MM.1S (cell line): ENCODE results near the gene ZNF764.
"Not testable (repeated sequence)": the region's sequence is repeated elsewhere in the genome, so short reads cannot be mapped to it uniquely, and the experiment has no call there.

Source experiments
- DNase-seq: peaks from one replicate; pipeline ENCODE4 v3.0.0-alpha.2; 2015
- H2AFZ ChIP-seq: fragments of 300-600 bp; sonication (generic); 2 replicates; pipeline ENCODE4 v1.6.0; 2016; ENCODE audit warnings: antibody characterized with exemption, low read length
- H3F3A ChIP-seq: fragments of 300-600 bp; sonication (generic); 2 replicates; pipeline ENCODE4 v1.6.1; 2016; ENCODE audit warnings: mild to moderate bottlenecking, antibody characterized with exemption, low read length, moderate library complexity, mixed read lengths; ENCODE audit not compliant: insufficient read depth
- H3K27ac ChIP-seq: fragments of 300-600 bp; sonication (generic); 2 replicates; pipeline ENCODE4 v1.5.1; 2016; ENCODE audit warnings: mild to moderate bottlenecking, low read length
- H3K27me3 ChIP-seq: fragments of 300-600 bp; sonication (generic); replicated peaks from 2 replicates; pipeline ENCODE4 v1.6.0; 2016; ENCODE audit warnings: low read length; ENCODE audit not compliant: insufficient read depth
- H3K36me3 ChIP-seq: fragments of 300-600 bp; sonication (generic); replicated peaks from 2 replicates; pipeline ENCODE4 v1.6.1; 2016; ENCODE audit warnings: mild to moderate bottlenecking, low read length, mixed read lengths; ENCODE audit not compliant: insufficient read depth
- H3K4me1 ChIP-seq: fragments of 300-600 bp; sonication (generic); 2 replicates; pipeline ENCODE4 v1.6.1; 2016; ENCODE audit warnings: low read length, mixed read lengths
- H3K4me2 ChIP-seq: fragments of 300-600 bp; sonication (generic); 2 replicates; pipeline ENCODE4 v1.6.0; 2016; ENCODE audit warnings: low read depth, low read length
- H3K4me3 ChIP-seq: fragments of 300-600 bp; sonication (generic); 2 replicates; pipeline ENCODE4 v1.5.1; 2016; ENCODE audit warnings: low read length, mixed read lengths
- H3K79me2 ChIP-seq: fragments of 300-600 bp; sonication (generic); 2 replicates; pipeline ENCODE4 v1.6.1; 2016; ENCODE audit warnings: mixed run types, low read length, mixed read lengths
- H3K9ac ChIP-seq: fragments of 300-600 bp; sonication (generic); 2 replicates; pipeline ENCODE4 v1.6.1; 2016; ENCODE audit warnings: low read length, mixed read lengths
- H3K9me2 ChIP-seq: fragments of 300-600 bp; sonication (generic); replicated peaks from 2 replicates; pipeline ENCODE4 v1.6.1; 2016; ENCODE audit warnings: mild to moderate bottlenecking, low read length, mixed read lengths; ENCODE audit not compliant: insufficient read depth
- H3K9me3 ChIP-seq: fragments of 300-600 bp; sonication (generic); replicated peaks from 2 replicates; pipeline ENCODE4 v1.6.1; 2016; ENCODE audit warnings: mild to moderate bottlenecking, low read length, mixed read lengths; ENCODE audit not compliant: insufficient read depth
- H4K20me1 ChIP-seq: fragments of 300-600 bp; sonication (generic); 2 replicates; pipeline ENCODE4 v1.6.1; 2016; ENCODE audit warnings: mild to moderate bottlenecking, low read length, moderate library complexity, mixed read lengths; ENCODE audit not compliant: insufficient read depth
- CTCF ChIP-seq: fragments of 300-600 bp; sonication (generic); IDR thresholded peaks from 2 replicates; pipeline ENCODE4 v1.5.1; 2016; ENCODE audit warnings: antibody characterized with exemption, low read length, mixed read lengths
- EZH2 ChIP-seq: fragments of 300-600 bp; sonication (generic); optimal IDR thresholded peaks from 2 replicates; pipeline ENCODE3; 2017; ENCODE audit warnings: low read depth, mild to moderate bottlenecking, antibody characterized with exemption, low read length, mixed read lengths
- EZH2phosphoT487 ChIP-seq: fragments of 300-600 bp; sonication (generic); IDR thresholded peaks from 2 replicates; pipeline ENCODE4 v1.6.1; 2018; ENCODE audit warnings: antibody characterized with exemption, low read length

The ZNF764 gene

GRCh38 chr16:30523768-30524574 is 34.2 kb downstream of the ZNF764 start:
- Histone ChIP-seq H3K9me3 (no peaks in the 10 kb centered on the region), H3K4me1 (peaks cover 13% of the 10 kb centered on the region), H3K79me2 (no peaks in the 10 kb centered on the region), H3K27me3 (no peaks in the 10 kb centered on the region), H3K4me3 (no peak overlapping the region), H3K27ac (no peak overlapping the region), H2AFZ (no peak overlapping the region), H3K9me2 (no peaks in the 10 kb centered on the region), H3F3A (peaks cover 16% of the 10 kb centered on the region), H3K4me2 (no peak overlapping the region), H3K36me3 (no peaks in the 10 kb centered on the region), H4K20me1 (no peaks in the 10 kb centered on the region), H3K9ac (no peak overlapping the region)
- DNase-seq = no peak
- TF ChIP-seq CTCF = no peak
- TF ChIP-seq EZH2phosphoT487 = no peak
- no peak for TF ChIP-seq EZH2

GRCh38 chr16:30522702-30523463 is 35.3 kb downstream of the ZNF764 start:
- H3K9me2 ChIP-seq, H2AFZ ChIP-seq, DNase-seq, H3K9me3 ChIP-seq, H3K9ac ChIP-seq, H3K79me2 ChIP-seq, H3K4me1 ChIP-seq, H3K4me3 ChIP-seq, H4K20me1 ChIP-seq, H3K36me3 ChIP-seq, H3F3A ChIP-seq, H3K27me3 ChIP-seq, H3K27ac ChIP-seq, H3K4me2 ChIP-seq: not testable (repeated sequence)

GRCh38 chr16:30521873-30522641 is 36.1 kb downstream of the ZNF764 start:
- Histone ChIP-seq H3F3A (peaks cover 5% of the 10 kb centered on the region; the same call in 1 of the 2 replicates), H3K4me1 (no peaks in the 10 kb centered on the region), H3K4me3 (no peak overlapping the region), H3K36me3 (no peaks in the 10 kb centered on the region), H3K4me2 (no peak overlapping the region), H4K20me1 (no peaks in the 10 kb centered on the region), H3K9me3 (no peaks in the 10 kb centered on the region), H2AFZ (no peak overlapping the region), H3K9me2 (no peaks in the 10 kb centered on the region), H3K27ac (no peak overlapping the region), H3K9ac (no peak overlapping the region), H3K27me3 (no peaks in the 10 kb centered on the region), H3K79me2 (no peaks in the 10 kb centered on the region)
- DNase-seq = no peak
- TF ChIP-seq EZH2phosphoT487 (no peak), CTCF (no peak), EZH2 (no peak)
